GM12891 (cell line): ENCODE data around the gene TLCD5.

Experiments used
- DNase-seq: peaks from one replicate; pipeline ENCODE4 v3.0.0; 2011; ENCODE audit warnings: low spot score; ENCODE audit not compliant: insufficient read length
- FAIRE-seq: peaks from 2 replicates; lab custom pipeline; 2011; peaks lifted over from hg19 to GRCh38; lab: Jason Lieb, UNC
- PAX5 ChIP-seq: IDR thresholded peaks from 2 replicates; pipeline ENCODE4 v1.6.1; 2011; ENCODE audit warnings: low read length, moderate library complexity, mild to moderate bottlenecking; ENCODE audit not compliant: insufficient read depth, severe bottlenecking
- POLR2A ChIP-seq: IDR thresholded peaks from 2 replicates; pipeline ENCODE4 v1.6.1; 2011; ENCODE audit warnings: low read depth, low read length, control low read depth
- POLR2AphosphoS5 ChIP-seq: IDR thresholded peaks from 2 replicates; pipeline ENCODE4 v1.6.1; 2011; ENCODE audit warnings: low read depth, low read length, control low read depth
- POU2F2 ChIP-seq: IDR thresholded peaks from 2 replicates; pipeline ENCODE4 v1.6.1; 2011; ENCODE audit warnings: low read depth, mild to moderate bottlenecking, control low read depth, low read length, moderate library complexity
- SPI1 ChIP-seq: IDR thresholded peaks from 2 replicates; pipeline ENCODE4 v1.6.1; 2011; ENCODE audit warnings: low read depth, low read length, control low read depth
- TAF1 ChIP-seq: IDR thresholded peaks from 2 replicates; pipeline ENCODE4 v1.6.1; 2011; ENCODE audit warnings: low read depth, low read length, control low read depth

Gene TLCD5

DNA sequence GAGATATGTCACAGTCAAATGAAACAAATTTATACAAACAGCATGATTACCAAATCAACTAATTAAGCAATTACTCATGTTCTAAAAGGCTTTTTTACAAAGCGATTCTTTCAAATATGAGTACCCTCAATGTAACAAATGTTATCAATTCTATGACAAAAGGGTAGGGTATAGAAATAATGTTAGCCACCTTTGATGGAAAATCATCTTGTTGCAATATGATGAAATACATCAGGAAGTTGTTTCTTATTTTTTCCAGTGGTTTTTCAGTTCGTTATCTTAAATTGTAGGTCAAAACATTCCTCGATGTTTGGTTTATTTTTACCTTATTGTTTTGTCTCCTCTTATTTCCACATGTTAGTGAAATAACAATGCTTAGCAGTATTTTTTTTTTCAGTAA lies 17.6 kb downstream of the TLCD5 start:
- FAIRE-seq (no peak), DNase-seq (no peak)
- TF ChIP-seq TAF1 (no peak), PAX5 (no peak), SPI1 (no peak), POU2F2 (no peak), POLR2A (no peak), POLR2AphosphoS5 (no peak)

- FAIRE-seq, result peak; percentile 84
Measured at GRCh38 chr11:120343429-120343828, 18.3 kb downstream of the TLCD5 start.

DNA sequence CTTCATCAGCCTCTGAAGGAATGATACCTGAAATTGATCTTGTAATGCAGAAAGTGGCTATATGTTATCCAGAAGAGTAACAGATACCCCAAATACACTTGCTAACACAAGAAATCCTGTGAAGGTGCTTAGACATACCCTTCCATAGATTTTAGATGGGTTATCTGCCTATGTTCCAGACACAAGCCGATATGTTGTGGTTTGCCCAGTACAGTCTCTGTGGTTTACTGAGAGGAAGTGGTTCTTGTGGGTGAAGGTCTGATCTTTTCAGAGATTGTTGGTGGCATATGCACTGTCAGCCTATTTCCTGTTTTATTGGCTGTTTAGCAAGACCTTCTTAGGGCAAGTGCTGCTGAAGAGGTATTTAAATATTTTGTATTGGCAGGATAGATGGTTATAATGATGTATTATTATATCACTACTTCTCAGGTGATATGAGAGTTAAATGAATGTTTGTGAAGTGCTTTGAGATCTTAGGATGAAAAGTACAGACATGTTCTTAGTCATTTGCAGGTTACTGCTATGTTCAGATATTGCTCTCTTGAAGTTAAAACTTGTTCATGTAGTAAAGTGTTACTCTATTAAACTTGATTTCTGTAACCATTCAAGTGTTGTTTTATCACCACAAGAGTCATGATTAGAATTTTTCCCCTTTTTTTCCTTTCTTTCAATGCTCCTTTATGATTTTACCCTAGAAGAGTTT lies 19.4 kb downstream of the TLCD5 start:
- peak; percentile 36 for DNase-seq

More at GRCh38 chr11:120343429-120343828, 18.3 kb downstream of the TLCD5 start:
- peak; percentile 33 for DNase-seq
- TF ChIP-seq POU2F2 (peak; percentile 62; the same call in 1 of the 2 replicates), POLR2AphosphoS5 (no peak)

GRCh38 chr11:120346233-120346632 lies 21.1 kb downstream of the TLCD5 start:
- FAIRE-seq (no peak), DNase-seq (no peak)
- TF ChIP-seq TAF1 (no peak), POLR2A (no peak), POU2F2 (no peak), POLR2AphosphoS5 (no peak), SPI1 (no peak), PAX5 (no peak)

More for the DNA sequence above, 19.4 kb downstream of the TLCD5 start:
- peak; percentile 97 for FAIRE-seq
- TF ChIP-seq POU2F2 (peak; percentile 50; the same call in 1 of the 2 replicates), TAF1 (no peak), POLR2A (no peak), SPI1 (peak; percentile 94)

DNA sequence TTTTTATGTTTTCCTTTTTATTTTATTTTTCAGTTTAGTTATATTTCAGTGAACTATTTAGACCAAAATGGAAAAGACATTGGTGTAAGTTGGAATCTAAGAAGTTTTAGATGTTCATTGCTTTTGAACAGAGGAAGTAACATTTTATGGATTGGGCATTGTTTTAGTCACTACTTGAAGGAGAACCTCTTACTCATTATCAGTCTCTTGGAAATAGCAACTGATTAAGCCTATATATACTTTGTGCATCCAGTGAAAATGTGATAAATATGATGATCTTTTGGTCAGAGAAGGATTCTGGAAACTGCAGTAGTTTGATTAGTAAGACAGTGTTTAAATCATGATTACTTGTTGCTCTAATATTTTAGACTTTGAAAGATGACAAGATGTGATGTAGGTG lies 25.5 kb downstream of the TLCD5 start:
- no peak for FAIRE-seq
- TF ChIP-seq POLR2A, result no peak
- TF ChIP-seq POLR2AphosphoS5, result no peak
- TF ChIP-seq PAX5, result no peak
- TF ChIP-seq SPI1, result no peak
- no peak for TF ChIP-seq TAF1
- no peak for TF ChIP-seq POU2F2
- no peak for DNase-seq

- DNase-seq (no peak), FAIRE-seq (no peak)
- TF ChIP-seq SPI1, result no peak
- TF ChIP-seq POU2F2, result no peak
- TF ChIP-seq POLR2AphosphoS5, result no peak
- TF ChIP-seq POLR2A, result no peak
- TF ChIP-seq TAF1, result no peak
- no peak for TF ChIP-seq PAX5
Measured at GRCh38 chr11:120352405-120352804, 27.3 kb downstream of the TLCD5 start.

DNA sequence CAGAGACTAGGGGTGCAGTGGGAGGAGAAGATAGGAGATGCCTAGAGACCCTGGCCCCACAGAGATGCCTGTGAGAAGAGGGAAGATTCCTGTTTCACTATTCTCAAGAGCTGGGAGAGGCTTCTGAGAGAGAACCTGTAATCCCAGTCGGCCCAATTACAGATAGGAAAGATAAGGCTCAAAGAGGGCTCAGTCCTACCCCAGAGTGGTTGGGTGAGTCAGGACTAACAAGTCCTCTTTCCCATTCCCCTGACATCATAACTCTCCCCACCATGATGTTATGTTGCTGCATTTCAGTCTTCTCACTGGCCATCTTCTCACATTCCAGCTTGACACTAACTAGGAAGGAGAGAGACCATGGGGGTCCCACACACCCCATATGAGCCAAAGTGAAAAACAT lies 29.0 kb downstream of the TLCD5 start:
- DNase-seq (no peak), FAIRE-seq (no peak)
- TF ChIP-seq POU2F2, result no peak
- no peak for TF ChIP-seq TAF1
- no peak for TF ChIP-seq POLR2AphosphoS5
- TF ChIP-seq SPI1, result no peak
- TF ChIP-seq POLR2A, result no peak
- no peak for TF ChIP-seq PAX5

- DNase-seq (no peak), FAIRE-seq (no peak)
Measured at GRCh38 chr11:120354779-120355178, 29.7 kb downstream of the TLCD5 start.

DNA sequence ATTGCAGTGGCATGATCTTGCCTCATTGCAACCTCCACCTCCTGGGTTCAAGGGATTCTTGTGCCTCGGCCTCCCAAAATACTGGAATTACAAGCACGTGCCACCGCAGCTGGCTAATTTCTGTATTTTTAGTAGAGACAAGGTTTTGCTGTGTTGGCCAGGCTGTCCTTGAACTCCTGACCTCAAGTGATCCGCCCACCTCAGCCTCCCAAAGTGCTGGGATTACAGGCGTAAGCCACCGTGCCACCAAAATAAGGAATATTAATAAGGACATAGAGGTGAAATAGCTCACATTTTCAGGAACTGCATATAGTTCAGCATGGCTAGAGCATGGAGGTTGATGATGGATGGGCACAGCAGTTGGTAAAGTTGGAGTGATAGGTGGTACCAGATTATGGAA lies 32.5 kb downstream of the TLCD5 start:
- TF ChIP-seq TAF1 (no peak), SPI1 (no peak), PAX5 (no peak), POLR2AphosphoS5 (no peak), POLR2A (no peak), POU2F2 (no peak)

More at GRCh38 chr11:120354779-120355178, 29.7 kb downstream of the TLCD5 start:
- TF ChIP-seq POU2F2 (no peak), POLR2A (no peak), POLR2AphosphoS5 (no peak), TAF1 (no peak), PAX5 (no peak), SPI1 (no peak)

More for the DNA sequence above, 32.5 kb downstream of the TLCD5 start:
- FAIRE-seq, result no peak
- DNase-seq, result no peak
